ENCODE results near the gene RPTOR.

Gene RPTOR

DNA sequence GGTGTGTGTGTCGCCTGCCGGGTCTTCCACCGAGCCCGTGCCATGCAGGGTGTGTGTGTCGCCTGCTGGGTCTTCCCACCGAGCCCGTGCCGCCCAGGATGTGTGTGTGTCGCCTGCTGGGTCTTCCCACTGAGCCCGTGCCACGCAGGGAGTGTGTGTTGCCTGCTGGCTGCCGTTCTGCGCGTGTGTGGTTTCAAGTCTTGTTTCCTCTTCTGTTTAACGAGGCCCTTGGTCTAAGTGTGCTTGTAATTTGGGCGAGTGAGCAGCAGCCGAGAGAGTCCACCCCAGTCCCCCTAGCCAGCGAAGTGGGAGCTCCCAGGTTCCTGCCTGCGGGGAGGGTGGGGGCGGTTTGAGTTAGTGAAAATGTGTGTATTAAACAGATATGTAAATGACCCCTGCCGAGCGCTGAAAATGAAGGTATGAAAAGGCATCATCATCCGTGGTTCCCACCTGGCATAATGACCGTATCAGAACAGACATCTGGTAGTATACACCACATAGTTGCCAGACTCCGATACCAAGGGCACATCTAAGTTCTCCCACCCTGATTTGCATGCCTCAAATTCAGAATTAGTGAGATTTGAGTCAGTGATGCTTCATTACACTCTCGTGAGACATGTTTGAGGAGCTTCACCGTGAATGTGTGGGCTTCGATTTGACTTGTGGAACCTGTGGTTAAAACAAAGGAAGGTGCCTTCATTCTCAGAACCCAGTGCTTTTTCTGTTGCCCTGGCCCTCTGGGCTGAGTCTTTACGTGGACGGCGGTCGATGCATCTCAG is 332.5 kb downstream of the RPTOR start:
- Histone ChIP-seq H3K36me3 (replicated peaks) (peaks cover 2% of the 10 kb centered on the region), H3K27ac (no peak overlapping the region), H3K4me3 (ENCODE audit: low read depth, low read length) (no peak overlapping the region), H3K27me3 (replicated peaks) (no peaks in the 10 kb centered on the region)
- in situ Hi-C loops (cut with HindIII; ENCODE audit: low pct_ligation_motif_present, low sequenced_read_pairs): no loop called here
- no peak for DNase-seq
- TF ChIP-seq, protein P1, sequence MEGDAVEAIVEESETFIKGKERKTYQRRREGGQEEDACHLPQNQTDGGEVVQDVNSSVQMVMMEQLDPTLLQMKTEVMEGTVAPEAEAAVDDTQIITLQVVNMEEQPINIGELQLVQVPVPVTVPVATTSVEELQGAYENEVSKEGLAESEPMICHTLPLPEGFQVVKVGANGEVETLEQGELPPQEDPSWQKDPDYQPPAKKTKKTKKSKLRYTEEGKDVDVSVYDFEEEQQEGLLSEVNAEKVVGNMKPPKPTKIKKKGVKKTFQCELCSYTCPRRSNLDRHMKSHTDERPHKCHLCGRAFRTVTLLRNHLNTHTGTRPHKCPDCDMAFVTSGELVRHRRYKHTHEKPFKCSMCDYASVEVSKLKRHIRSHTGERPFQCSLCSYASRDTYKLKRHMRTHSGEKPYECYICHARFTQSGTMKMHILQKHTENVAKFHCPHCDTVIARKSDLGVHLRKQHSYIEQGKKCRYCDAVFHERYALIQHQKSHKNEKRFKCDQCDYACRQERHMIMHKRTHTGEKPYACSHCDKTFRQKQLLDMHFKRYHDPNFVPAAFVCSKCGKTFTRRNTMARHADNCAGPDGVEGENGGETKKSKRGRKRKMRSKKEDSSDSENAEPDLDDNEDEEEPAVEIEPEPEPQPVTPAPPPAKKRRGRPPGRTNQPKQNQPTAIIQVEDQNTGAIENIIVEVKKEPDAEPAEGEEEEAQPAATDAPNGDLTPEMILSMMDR (IDR thresholded peaks at IDR 0.05; ENCODE audit: low read depth, low read length, missing control alignments): no peak

DNA sequence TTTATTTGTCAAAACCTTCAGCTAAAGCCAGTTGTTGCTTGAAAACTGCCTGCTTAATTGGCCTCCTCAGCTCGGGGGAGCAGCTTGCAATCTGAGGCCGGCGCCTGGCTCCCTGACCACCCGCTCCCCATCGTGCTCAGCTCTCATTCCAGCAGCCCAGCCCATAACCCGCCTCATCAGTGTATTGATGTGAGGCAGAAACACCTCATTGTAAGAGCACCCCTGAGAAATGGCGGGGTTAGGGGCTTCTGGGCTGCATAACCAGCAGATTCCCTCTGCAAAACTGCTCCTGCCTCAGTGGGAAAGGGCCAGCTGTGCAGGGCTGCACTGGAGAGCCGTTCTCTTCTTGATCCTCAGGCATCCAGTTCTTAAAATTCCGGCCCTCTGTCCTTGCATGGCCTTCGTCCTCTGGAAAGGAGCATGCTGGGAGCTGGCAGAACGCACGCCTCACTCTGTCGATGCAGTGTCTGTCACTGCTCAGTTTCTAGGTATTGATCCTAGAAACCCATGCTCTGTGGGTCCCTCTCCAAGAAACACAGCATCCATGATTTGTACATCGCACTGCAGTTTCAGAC is 333.2 kb downstream of the RPTOR start:
- in situ Hi-C loops (cut with HindIII; ENCODE audit: low pct_ligation_motif_present, low sequenced_read_pairs): no loop called here
- no peak for DNase-seq
- no peak overlapping the region for H3K27ac ChIP-seq
- TF ChIP-seq, protein P1 (IDR thresholded peaks at IDR 0.05; ENCODE audit: low read depth, low read length, missing control alignments): no peak
- H3K36me3 ChIP-seq (replicated peaks): peaks cover 2% of the 10 kb centered on the region
- no peak overlapping the region for H3K4me3 ChIP-seq (ENCODE audit: low read depth, low read length)
- H3K27me3 ChIP-seq (replicated peaks): no peaks in the 10 kb centered on the region

DNA sequence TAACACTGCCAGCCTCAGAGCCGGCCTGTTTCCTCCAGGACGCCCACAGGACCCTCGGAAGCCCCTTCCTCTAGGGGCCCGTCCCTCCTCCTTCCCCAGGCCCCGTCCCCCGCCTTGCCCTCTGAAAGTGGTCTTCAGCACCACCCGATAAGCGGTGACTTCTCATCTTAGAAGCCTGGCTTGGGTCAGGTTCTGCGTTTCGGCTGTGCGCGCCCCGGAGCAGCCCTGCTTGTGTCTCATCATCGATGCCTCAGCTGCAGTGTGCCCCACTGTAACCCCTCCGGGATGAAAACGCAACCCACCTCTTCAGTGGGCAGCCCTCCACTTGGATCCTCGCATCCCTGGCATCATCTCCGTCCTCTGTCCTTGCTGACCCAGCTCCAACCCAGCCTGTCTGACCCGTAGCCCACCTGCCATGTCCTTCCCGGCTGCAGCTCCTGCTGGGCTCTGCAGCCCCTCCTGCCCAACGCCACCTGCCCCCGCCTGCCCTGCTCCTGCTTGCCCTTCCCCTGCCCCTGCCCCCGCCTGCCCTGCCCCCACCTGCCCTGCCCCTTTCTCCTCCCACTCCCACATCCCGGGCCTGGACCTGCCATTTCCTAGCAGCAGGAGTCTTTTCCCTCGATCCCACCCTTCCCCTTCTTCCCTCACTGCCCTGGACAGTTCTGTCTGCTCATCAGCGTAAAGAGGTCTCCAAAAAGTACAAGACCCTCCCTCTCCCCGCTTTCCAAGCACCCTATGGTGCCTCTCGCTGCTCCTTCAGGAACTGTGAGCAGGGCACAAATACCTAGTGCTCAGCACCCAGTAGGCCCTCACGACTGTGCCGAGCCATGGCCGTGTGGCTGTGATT is 334.5 kb downstream of the RPTOR start:
- H3K27me3 ChIP-seq (replicated peaks): no peaks in the 10 kb centered on the region
- TF ChIP-seq, protein P1 (IDR thresholded peaks at IDR 0.05; ENCODE audit: low read depth, low read length, missing control alignments): no peak
- H3K27ac ChIP-seq: no peak overlapping the region
- DNase-seq: no peak
- H3K4me3 ChIP-seq (ENCODE audit: low read depth, low read length): no peak overlapping the region
- H3K36me3 ChIP-seq (replicated peaks): peaks cover 13% of the 10 kb centered on the region
- in situ Hi-C loops (cut with HindIII; ENCODE audit: low pct_ligation_motif_present, low sequenced_read_pairs): no loop called here

DNA sequence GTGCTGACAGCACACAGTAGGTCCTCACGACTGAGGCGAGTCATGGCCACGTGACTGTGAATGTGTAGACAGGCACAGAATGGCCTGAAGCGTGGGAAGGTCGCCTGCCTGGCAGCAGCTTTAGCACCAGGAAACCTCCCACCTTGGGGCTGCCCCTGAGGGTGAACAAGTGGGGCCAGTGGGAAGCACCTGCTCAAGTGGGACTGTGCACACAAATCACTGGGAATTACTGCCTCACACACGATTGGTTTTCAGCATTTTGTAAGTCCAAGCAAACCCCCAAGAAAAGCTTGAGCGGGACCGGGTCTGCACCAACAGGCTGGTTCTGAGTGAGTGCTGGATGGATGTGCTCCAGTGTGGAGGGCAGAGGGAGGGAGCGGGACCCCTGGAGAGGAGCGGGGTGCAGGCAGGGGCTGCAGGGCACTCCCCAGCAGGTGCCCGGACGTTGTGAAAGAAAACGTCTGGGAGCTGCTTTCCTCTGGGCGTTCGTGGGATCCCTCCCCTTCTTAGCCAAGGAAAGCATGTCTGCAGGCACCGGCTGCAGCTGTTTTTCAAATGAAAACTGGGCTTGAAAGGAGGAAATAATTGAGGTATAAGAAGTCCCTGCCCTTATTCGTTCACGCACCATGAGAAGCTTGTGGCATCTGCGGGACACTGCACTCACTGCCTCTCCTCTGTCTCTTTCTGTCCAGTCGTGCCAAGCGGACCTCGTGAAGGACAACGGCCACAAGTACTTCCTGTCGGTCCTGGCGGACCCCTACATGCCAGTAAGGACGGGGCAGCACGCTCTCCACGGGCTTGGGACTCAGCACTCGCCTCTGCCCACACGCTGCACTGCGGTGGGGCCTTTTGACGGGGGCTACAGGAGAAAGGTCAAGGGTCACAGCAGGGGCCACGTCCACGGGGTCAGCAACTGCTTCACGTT is 335.3 kb downstream of the RPTOR start:
- no peak for DNase-seq
- Histone ChIP-seq H3K27me3 (replicated peaks) (no peaks in the 10 kb centered on the region), H3K4me3 (ENCODE audit: low read depth, low read length) (no peak overlapping the region), H3K36me3 (replicated peaks) (peaks cover 19% of the 10 kb centered on the region), H3K27ac (no peak overlapping the region)
- TF ChIP-seq, protein P1 (IDR thresholded peaks at IDR 0.05; ENCODE audit: low read depth, low read length, missing control alignments): no peak
- in situ Hi-C loops (cut with HindIII; ENCODE audit: low pct_ligation_motif_present, low sequenced_read_pairs): no loop called here

DNA sequence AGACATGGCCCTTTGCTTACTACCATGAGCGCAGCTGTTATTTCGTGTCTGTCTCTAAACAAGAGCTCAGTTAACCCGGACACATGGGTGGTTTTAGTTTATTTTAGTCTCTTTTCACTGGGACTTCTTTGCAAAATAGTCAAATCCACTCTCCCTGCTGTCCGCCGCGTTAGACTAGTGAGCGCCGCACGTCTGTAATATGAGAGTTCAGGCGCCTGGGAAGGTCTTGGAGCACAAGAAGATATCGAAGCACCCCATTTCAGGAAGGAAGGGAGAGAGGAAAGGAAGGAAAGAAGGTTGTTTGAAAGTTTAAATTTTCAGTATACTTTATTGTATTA is 336.0 kb downstream of the RPTOR start:
- TF ChIP-seq, protein P1 (IDR thresholded peaks at IDR 0.05; ENCODE audit: low read depth, low read length, missing control alignments): no peak
- H3K27me3 ChIP-seq (replicated peaks): no peaks in the 10 kb centered on the region
- no peak for DNase-seq
- peaks cover 20% of the 10 kb centered on the region for H3K36me3 ChIP-seq (replicated peaks)
- H3K4me3 ChIP-seq (ENCODE audit: low read depth, low read length): no peak overlapping the region
- no peak overlapping the region for H3K27ac ChIP-seq
- in situ Hi-C loops (cut with HindIII; ENCODE audit: low pct_ligation_motif_present, low sequenced_read_pairs): no loop called here
